ENCODE data around the gene IL19.

Gene IL19, protein sequence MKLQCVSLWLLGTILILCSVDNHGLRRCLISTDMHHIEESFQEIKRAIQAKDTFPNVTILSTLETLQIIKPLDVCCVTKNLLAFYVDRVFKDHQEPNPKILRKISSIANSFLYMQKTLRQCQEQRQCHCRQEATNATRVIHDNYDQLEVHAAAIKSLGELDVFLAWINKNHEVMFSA

DNA sequence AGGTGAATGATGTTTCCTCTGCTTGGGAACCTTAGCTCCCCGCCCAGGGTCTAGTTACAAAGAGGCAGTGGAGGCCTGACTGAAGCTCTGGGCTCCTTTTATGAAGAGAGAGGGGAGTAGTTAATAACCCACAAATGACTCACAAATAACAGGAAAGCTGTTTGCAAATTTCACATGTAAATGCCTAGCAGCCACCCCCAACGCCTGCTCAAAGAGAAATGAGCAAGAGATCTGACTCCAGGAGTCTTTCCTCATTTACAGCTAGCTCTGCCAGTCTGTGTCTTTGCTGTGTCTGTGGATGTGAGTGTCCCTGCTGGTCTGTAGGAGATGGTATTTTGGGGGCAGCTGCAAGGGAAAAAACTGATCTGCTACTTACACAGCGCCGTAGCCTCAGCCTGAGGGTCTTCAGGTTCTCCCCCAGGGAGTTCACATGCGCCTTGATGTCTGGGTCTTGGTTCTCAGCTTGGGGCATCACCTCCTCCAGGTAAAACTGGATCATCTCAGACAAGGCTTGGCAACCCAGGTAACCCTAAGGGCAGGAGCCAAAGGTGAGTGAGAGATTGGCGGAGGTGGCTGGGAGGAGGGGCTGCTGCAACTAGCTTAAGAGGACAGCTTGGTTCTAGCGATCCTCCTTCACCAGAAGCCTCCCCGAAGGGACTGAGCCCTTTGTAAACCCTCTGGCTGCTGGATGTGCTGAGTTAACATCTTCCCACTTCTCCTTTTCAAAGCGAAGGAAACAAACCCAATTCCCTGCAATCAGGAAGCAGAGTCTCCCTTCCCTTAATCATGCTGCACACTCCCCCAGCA lies at the start of gene IL19:
IL19 (plus strand) TSS at position 243 of the 807 bp plus-strand sequence. CDS start 65,890 bp downstream, outside the sequence.
- Histone ChIP-seq H3K4me3 (ENCODE audit: low read length) (peak within 1 kb of the TSS; percentile 77), H3K79me2 (ENCODE audit: low read length) (peaks cover 14% of the 10 kb centered on the region; the same call in 1 of the 2 replicates), H3K27ac (ENCODE audit: low read length) (peak within 1 kb of the TSS; percentile 72), H3K27me3 (ENCODE audit: low read depth, low read length) (peaks cover 19% of the 10 kb centered on the region), H3K36me3 (replicated peaks; ENCODE audit: low read depth, low read length) (peaks cover 10% of the 10 kb centered on the region), H3K9ac (ENCODE audit: low read length) (peak within 1 kb of the TSS; percentile 75), H3K4me1 (ENCODE audit: low read length) (peaks cover 100% of the 10 kb centered on the region), H2AFZ (ENCODE audit: low read depth, low read length) (no peak within 1 kb of the TSS), H3K9me3 (ENCODE audit: insufficient read depth, low read length) (no peaks in the 10 kb centered on the region), H4K20me1 (ENCODE audit: insufficient read depth, low read length) (no peaks in the 10 kb centered on the region), H3K4me2 (ENCODE audit: low read length) (peak within 1 kb of the TSS; percentile 94)
- TF ChIP-seq, protein P1, sequence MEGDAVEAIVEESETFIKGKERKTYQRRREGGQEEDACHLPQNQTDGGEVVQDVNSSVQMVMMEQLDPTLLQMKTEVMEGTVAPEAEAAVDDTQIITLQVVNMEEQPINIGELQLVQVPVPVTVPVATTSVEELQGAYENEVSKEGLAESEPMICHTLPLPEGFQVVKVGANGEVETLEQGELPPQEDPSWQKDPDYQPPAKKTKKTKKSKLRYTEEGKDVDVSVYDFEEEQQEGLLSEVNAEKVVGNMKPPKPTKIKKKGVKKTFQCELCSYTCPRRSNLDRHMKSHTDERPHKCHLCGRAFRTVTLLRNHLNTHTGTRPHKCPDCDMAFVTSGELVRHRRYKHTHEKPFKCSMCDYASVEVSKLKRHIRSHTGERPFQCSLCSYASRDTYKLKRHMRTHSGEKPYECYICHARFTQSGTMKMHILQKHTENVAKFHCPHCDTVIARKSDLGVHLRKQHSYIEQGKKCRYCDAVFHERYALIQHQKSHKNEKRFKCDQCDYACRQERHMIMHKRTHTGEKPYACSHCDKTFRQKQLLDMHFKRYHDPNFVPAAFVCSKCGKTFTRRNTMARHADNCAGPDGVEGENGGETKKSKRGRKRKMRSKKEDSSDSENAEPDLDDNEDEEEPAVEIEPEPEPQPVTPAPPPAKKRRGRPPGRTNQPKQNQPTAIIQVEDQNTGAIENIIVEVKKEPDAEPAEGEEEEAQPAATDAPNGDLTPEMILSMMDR (IDR thresholded peaks at IDR 0.05; ENCODE audit: low read depth, low read length): no peak
- TF ChIP-seq EZH2phosphoT487 (IDR thresholded peaks at IDR 0.05; ENCODE audit: low read depth): no peak

DNA sequence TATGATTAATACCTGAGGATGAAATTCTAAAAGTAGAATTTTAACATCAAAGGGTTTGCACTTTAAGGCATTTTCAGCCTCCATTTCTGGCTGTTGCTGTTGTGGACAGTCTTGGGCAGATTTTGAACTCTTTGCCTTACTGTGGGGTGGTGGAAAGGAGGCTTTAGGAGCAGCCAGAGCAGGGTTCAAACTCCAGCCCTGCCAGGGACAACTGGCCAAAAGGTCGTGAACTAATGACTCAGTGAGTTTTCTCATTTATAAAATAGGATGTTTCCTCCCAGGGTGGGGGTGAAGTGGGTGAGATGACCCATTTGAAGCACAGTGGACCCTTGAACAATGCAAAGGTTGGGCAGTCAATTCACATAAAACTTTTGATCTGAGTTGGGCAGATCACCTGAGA lies 49.1 kb upstream of the IL19 start:
- no peak overlapping the region for H3K27ac ChIP-seq (ENCODE audit: low read length)
- H4K20me1 ChIP-seq (ENCODE audit: insufficient read depth, low read length): peaks cover 81% of the 10 kb centered on the region
- H3K79me2 ChIP-seq (ENCODE audit: low read length): peaks cover 84% of the 10 kb centered on the region

DNA sequence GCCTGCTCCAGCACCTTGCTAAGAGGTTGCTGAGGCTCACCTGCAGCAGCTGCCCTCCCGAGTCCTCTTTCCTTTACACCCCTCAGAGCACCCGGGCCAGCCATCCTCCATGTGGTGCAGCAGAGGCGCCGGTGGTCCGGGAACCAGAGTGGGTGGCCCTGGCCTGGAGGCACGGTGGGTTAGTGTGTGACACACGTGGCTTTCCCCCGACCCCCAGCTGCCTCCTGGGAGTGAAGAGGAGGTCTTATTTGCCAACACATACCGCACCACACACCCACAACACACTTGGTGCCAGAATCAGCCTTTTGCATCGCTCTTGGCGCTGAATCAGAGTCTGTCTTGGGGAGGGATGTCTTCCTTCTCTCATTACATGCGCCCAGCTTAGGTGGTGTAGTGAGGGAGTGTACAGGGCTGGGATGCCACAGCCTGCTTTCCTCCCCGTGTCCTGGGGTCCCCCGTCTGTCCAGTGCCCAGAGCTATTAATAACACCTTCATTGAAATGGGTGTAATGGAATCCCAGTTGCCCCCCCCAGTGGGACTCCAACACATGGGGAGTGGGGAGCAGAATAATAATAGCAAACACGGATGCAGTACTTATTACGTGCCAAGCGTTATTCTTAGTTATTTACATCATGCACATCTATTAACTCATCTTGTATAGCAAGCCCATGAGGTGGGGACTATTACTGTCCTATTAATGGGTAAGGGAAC lies 47.7 kb upstream of the IL19 start:
- no peak overlapping the region for H3K27ac ChIP-seq (ENCODE audit: low read length)
- no peak overlapping the region for H3K4me3 ChIP-seq (ENCODE audit: low read length)
- H4K20me1 ChIP-seq (ENCODE audit: insufficient read depth, low read length): peaks cover 73% of the 10 kb centered on the region
- no peak overlapping the region for H3K9ac ChIP-seq (ENCODE audit: low read length)
- H3K79me2 ChIP-seq (ENCODE audit: low read length): peaks cover 84% of the 10 kb centered on the region
- H3K27me3 ChIP-seq (ENCODE audit: low read depth, low read length): no peaks in the 10 kb centered on the region
- H3K4me1 ChIP-seq (ENCODE audit: low read length): peaks cover 46% of the 10 kb centered on the region
- no peak overlapping the region for H3K4me2 ChIP-seq (ENCODE audit: low read length)
- H2AFZ ChIP-seq (ENCODE audit: low read depth, low read length): no peak overlapping the region
- TF ChIP-seq, protein P1 (IDR thresholded peaks at IDR 0.05; ENCODE audit: low read depth, low read length): no peak
- TF ChIP-seq EZH2phosphoT487 (IDR thresholded peaks at IDR 0.05; ENCODE audit: low read depth): no peak
- no peaks in the 10 kb centered on the region for H3K9me3 ChIP-seq (ENCODE audit: insufficient read depth, low read length)
- H3K36me3 ChIP-seq (replicated peaks; ENCODE audit: low read depth, low read length): no peaks in the 10 kb centered on the region

More for the DNA sequence above, 49.1 kb upstream of the IL19 start:
- H3K36me3 ChIP-seq (replicated peaks; ENCODE audit: low read depth, low read length): no peaks in the 10 kb centered on the region
- peaks cover 51% of the 10 kb centered on the region for H3K4me1 ChIP-seq (ENCODE audit: low read length)
- TF ChIP-seq, protein P1 (IDR thresholded peaks at IDR 0.05; ENCODE audit: low read depth, low read length): no peak
- TF ChIP-seq EZH2phosphoT487 (IDR thresholded peaks at IDR 0.05; ENCODE audit: low read depth): no peak
- H3K27me3 ChIP-seq (ENCODE audit: low read depth, low read length): no peaks in the 10 kb centered on the region
- no peak overlapping the region for H3K4me2 ChIP-seq (ENCODE audit: low read length)
- H3K4me3 ChIP-seq (ENCODE audit: low read length): no peak overlapping the region
- no peak overlapping the region for H2AFZ ChIP-seq (ENCODE audit: low read depth, low read length)
- H3K9ac ChIP-seq (ENCODE audit: low read length): no peak overlapping the region
- no peaks in the 10 kb centered on the region for H3K9me3 ChIP-seq (ENCODE audit: insufficient read depth, low read length)

DNA sequence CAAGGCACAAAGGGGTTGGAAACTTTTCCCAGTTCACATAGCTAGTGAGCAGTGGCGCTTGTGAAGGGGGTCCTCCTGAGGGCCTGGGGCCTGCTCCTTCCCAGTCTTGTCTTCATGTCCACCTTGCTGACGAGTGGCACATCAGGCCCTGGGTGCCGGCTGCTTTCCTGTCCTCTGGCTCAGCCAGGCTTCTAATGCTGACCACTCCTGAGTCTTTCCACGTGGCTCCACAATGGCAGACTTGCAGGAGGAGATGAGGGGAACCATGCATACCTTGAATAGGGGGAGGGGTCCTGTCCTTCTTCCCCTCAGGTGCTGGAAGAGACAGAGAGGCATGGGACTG lies 47.1 kb upstream of the IL19 start:
- no peaks in the 10 kb centered on the region for H3K27me3 ChIP-seq (ENCODE audit: low read depth, low read length)
- H4K20me1 ChIP-seq (ENCODE audit: insufficient read depth, low read length): peaks cover 73% of the 10 kb centered on the region
- H3K4me2 ChIP-seq (ENCODE audit: low read length): no peak overlapping the region

More for the DNA sequence above, 47.1 kb upstream of the IL19 start:
- Histone ChIP-seq H3K79me2 (ENCODE audit: low read length) (peaks cover 83% of the 10 kb centered on the region), H2AFZ (ENCODE audit: low read depth, low read length) (no peak overlapping the region), H3K36me3 (replicated peaks; ENCODE audit: low read depth, low read length) (no peaks in the 10 kb centered on the region), H3K4me1 (ENCODE audit: low read length) (peaks cover 51% of the 10 kb centered on the region), H3K27ac (ENCODE audit: low read length) (no peak overlapping the region), H3K9me3 (ENCODE audit: insufficient read depth, low read length) (no peaks in the 10 kb centered on the region), H3K9ac (ENCODE audit: low read length) (no peak overlapping the region), H3K4me3 (ENCODE audit: low read length) (no peak overlapping the region)
- TF ChIP-seq, protein P1 (IDR thresholded peaks at IDR 0.05; ENCODE audit: low read depth, low read length): no peak
- no peak for TF ChIP-seq EZH2phosphoT487 (IDR thresholded peaks at IDR 0.05; ENCODE audit: low read depth)
